Ovary (tissue), 3 donors: ENCODE data around the gene SH3RF1.

ENCODE experiments used
- EP300 ChIP-seq: sonication (generic); formaldehyde crosslinking; IDR thresholded peaks from one replicate; pipeline ENCODE4 v1.6.1; 2017; ENCODE audit warnings: antibody characterized with exemption
- POLR2A ChIP-seq: fragments of 450-650 bp; IDR thresholded peaks from one replicate; pipeline ENCODE4 v1.6.1; 2017; ENCODE audit warnings: antibody characterized with exemption, mild to moderate bottlenecking, moderate library complexity
- TF ChIP-seq, protein P1 (sequence below), 3 donors: fragments of 450-650 bp in 2 of 3; fragments of 200-600 bp in 1 of 3; IDR thresholded peaks; one replicate each; pipeline versions ENCODE4 v1.5.1 to v1.8.0; 2016 to 2022; ENCODE audit warnings: antibody characterized with exemption in 3 of 3, mild to moderate bottlenecking in 1 of 3
- donor health status: DM: no; HTN: no; CAD: no.

DNA sequence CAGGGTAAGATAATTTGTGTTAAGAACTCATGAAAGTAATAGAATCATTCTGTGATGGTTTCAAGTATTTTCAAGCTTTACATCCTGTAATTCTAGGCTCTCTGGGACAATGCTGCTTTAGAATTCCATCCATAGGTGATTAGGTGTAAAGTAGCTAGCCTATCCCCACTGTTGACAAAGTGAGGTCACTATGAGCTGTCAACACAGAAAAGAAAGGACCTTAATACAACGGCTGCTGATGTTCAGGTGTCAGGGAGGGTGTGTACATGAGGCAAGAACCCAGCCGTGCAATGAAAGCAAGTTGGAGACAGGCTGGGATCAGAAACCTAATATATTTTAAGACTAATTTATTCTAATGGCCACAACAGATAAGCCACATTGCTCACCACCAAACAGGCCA lies 36.8 kb upstream of the SH3RF1 start:
- TF ChIP-seq EP300 (no peak), POLR2A (no peak)
- TF ChIP-seq, protein P1, sequence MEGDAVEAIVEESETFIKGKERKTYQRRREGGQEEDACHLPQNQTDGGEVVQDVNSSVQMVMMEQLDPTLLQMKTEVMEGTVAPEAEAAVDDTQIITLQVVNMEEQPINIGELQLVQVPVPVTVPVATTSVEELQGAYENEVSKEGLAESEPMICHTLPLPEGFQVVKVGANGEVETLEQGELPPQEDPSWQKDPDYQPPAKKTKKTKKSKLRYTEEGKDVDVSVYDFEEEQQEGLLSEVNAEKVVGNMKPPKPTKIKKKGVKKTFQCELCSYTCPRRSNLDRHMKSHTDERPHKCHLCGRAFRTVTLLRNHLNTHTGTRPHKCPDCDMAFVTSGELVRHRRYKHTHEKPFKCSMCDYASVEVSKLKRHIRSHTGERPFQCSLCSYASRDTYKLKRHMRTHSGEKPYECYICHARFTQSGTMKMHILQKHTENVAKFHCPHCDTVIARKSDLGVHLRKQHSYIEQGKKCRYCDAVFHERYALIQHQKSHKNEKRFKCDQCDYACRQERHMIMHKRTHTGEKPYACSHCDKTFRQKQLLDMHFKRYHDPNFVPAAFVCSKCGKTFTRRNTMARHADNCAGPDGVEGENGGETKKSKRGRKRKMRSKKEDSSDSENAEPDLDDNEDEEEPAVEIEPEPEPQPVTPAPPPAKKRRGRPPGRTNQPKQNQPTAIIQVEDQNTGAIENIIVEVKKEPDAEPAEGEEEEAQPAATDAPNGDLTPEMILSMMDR (IDR thresholded peaks at IDR 0.05) = no peak
